ENCODE results near the gene SLC24A4.

SLC24A4 gene

GRCh38 chr14:92470215-92470614 lies 147.2 kb downstream of the SLC24A4 start:
- TF ChIP-seq CTCF (conservative IDR thresholded peaks at IDR 0.05; ENCODE audit: control insufficient read depth, insufficient read depth, low read depth, low read length): no peak
- H3K4me3 ChIP-seq (ENCODE audit: control insufficient read depth, low read depth, low read length): no peak overlapping the region
- DNase-seq (ENCODE audit: low read depth): peak; percentile 97

- peak; percentile 27 for DNase-seq (ENCODE audit: low read depth)
- no peak for TF ChIP-seq CTCF (conservative IDR thresholded peaks at IDR 0.05; ENCODE audit: control insufficient read depth, insufficient read depth, low read depth, low read length)
- no peak overlapping the region for H3K4me3 ChIP-seq (ENCODE audit: control insufficient read depth, low read depth, low read length)
Measured at GRCh38 chr14:92470811-92471210, 147.8 kb downstream of the SLC24A4 start.

- peak; percentile 90 for DNase-seq (ENCODE audit: low read depth)
- H3K4me3 ChIP-seq (ENCODE audit: control insufficient read depth, low read depth, low read length): no peak overlapping the region
- TF ChIP-seq CTCF (conservative IDR thresholded peaks at IDR 0.05; ENCODE audit: control insufficient read depth, insufficient read depth, low read depth, low read length): no peak
Measured at GRCh38 chr14:92471919-92472318, 149.0 kb downstream of the SLC24A4 start.

GRCh38 chr14:92472860-92473259 lies 149.9 kb downstream of the SLC24A4 start:
- DNase-seq (ENCODE audit: low read depth): peak; percentile 16
- TF ChIP-seq CTCF (conservative IDR thresholded peaks at IDR 0.05; ENCODE audit: control insufficient read depth, insufficient read depth, low read depth, low read length): no peak

GRCh38 chr14:92473261-92473968 lies 150.4 kb downstream of the SLC24A4 start:
- DNase-seq (ENCODE audit: low read depth): peak; percentile 97
- H3K4me3 ChIP-seq (ENCODE audit: control insufficient read depth, low read depth, low read length): no peak overlapping the region
- no peak for TF ChIP-seq CTCF (conservative IDR thresholded peaks at IDR 0.05; ENCODE audit: control insufficient read depth, insufficient read depth, low read depth, low read length)

More at GRCh38 chr14:92472860-92473259, 149.9 kb downstream of the SLC24A4 start:
- H3K4me3 ChIP-seq (ENCODE audit: control insufficient read depth, low read depth, low read length): no peak overlapping the region

- H3K4me3 ChIP-seq (ENCODE audit: control insufficient read depth, low read depth, low read length): no peak overlapping the region
- no peak for TF ChIP-seq CTCF (conservative IDR thresholded peaks at IDR 0.05; ENCODE audit: control insufficient read depth, insufficient read depth, low read depth, low read length)
- DNase-seq (ENCODE audit: low read depth): no peak
Measured at GRCh38 chr14:92473969-92474535, 151.1 kb downstream of the SLC24A4 start.

Measured in fibroblast of mammary gland (primary cell).